Central memory CD4-positive, alpha-beta T cell (primary cell): ENCODE results near the gene ACCS.

Experiments
- DNase-seq: peaks from one replicate; pipeline ENCODE4 v3.0.0; 2022
- total RNA-seq, 3 experiments: gene quantifications; one replicate each; lab custom pipeline; 2026; lab: John Stamatoyannopoulos, UW

The ACCS gene
- 0.60 to 57.9 (median 11.7) reads per million in 3 experiments for total RNA-seq

GRCh38 chr11:44065841-44066731 lies at the start of gene ACCS:
Gene ACCS, plus strand, starts transcription at chr11:44066270. Its CDS starts 1,358 bp downstream, at chr11:44067628.
- DNase-seq, result peak; percentile 89

GRCh38 chr11:44016546-44017442 lies 49.3 kb upstream of the ACCS start:
- DNase-seq, result no peak

DNA sequence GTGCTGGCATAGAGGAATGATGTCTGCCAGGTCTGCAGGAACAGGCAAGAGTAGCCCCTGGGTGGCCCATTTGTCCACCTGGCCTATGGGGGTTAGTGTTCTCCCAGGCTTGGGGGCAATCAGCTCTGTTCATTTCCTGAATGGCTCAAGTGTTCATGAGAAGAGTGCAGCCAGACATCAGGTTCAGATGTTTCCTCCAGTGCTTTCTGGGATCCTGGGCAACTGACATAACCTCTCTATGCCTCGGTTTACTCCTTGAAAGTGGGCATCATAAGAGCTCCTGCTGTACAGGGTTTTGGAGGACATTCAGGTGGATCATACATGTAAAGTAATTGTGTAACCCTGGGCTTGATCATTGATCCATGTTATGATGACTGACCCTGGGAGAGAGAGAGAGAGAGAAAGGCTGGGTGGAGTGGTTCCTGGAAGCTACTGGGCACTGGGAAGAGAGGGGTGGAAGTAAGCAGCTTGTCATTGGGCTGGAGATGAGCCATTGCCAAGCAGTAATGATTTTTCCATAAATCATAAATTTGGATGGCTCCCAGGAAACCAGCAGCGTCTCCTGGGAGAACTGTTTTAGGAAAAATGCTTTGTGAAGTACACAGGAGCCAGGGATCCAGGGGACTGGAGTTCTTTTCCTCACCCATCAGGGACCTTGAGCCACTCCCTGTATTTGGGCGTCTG lies 48.5 kb upstream of the ACCS start:
- no peak for DNase-seq

DNA sequence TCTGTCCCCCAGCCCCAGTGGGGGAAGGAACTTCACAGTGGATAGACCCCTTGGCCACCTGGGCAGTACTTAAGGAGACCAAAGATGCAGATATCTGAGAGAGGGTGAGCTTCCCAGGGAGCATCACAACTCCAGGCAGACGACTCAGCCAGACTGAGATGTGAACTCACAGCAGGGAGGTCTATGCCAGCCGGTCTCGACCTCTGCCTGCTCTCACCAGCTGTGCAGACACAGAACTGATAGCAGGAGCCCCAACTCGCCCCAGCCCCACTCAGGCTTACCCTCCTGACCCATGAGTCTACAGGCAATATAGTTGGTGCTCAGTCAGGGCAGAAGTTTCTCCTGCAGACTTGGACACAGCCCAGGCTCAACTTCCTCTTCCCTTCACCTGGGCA lies 47.9 kb upstream of the ACCS start:
- DNase-seq, result no peak

DNA sequence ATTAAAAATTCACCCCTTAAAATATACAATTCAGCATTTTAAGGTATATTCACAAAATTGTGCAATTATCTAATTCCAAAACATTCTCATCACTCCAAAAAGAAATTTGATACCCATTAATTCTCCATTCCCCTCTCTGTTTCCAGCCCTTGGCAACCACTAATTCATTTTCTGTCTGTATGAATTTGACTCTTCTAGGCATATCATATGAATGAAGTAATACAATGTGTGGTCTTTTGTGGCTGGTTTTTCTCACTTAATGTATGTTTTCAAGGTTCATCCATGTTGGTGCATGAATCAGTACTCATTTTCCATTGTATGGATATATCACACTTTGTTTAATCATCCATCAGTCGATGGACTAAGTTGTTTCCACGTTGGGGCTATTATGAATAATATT lies 47.2 kb upstream of the ACCS start:
- DNase-seq, result no peak

- DNase-seq, result no peak
Observed at GRCh38 chr11:44024977-44025376, 41.1 kb upstream of the ACCS start.

DNA sequence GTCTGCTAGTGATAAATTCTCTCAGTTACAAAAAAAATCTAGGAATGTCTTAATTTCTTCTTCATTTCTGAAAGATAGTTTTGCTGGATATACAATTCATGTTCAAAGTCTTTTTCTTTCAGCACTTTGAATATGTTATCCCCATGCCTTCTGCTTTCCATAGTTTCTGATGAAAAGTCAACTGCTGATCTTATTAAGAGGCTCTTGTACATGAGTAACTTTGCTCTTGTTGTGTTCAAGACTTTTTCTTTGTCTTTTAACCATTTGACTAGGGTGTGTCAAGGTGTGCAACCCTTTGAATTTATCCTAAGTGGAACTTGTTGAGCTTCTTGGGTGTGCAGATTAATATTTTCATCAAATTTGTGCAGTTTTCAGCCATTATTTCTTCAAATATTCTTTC lies 40.3 kb upstream of the ACCS start:
- no peak for DNase-seq

- DNase-seq, result no peak
Observed at GRCh38 chr11:44028401-44028800, 37.7 kb upstream of the ACCS start.

GRCh38 chr11:44028816-44029506 lies 37.1 kb upstream of the ACCS start:
- DNase-seq, result no peak

DNA sequence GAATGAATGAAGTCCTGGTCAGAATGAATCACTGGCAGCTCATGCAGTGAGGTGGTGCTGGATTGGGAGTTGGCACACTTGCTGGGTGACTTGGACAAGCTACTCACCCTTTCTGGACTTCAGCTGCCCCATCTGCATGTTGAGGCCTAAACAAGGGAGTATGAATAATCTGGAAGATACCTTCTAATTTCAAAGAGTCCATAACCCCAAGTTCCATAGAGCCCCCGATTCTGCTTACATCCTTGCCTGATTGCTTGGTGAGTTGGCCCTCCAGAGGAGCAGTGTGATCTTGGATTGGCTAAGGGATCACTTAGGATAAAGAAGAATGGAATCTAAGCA lies 36.6 kb upstream of the ACCS start:
- no peak for DNase-seq

GRCh38 chr11:44029977-44030911 lies 35.8 kb upstream of the ACCS start:
- no peak for DNase-seq

DNA sequence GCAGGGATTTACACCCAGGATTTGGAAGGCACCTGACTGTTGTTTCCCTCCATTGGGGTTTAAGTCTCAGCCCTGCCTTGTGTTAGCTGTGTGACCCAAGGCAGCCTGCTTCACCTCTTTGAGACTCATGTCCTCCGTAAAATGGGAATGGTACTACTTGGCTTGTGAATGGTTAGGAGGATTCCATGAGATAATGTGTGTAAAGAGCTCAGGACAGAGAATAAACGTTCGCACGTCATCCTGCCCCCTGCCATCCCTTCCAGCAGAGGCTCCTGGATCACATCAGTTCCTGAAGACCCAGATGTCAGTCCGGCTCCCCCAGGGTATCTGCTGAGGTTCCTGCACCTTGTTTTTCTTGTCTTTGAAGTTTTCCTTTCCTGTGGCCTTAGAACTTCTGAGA lies 35.1 kb upstream of the ACCS start:
- no peak for DNase-seq

- DNase-seq, result no peak
Observed at GRCh38 chr11:44031549-44031948, 34.5 kb upstream of the ACCS start.

GRCh38 chr11:44032299-44033085 lies 33.6 kb upstream of the ACCS start:
- no peak for DNase-seq

- no peak for DNase-seq
Observed at GRCh38 chr11:44033411-44033850, 32.6 kb upstream of the ACCS start.

- DNase-seq, result no peak
Observed at GRCh38 chr11:44033856-44034255, 32.2 kb upstream of the ACCS start.

DNA sequence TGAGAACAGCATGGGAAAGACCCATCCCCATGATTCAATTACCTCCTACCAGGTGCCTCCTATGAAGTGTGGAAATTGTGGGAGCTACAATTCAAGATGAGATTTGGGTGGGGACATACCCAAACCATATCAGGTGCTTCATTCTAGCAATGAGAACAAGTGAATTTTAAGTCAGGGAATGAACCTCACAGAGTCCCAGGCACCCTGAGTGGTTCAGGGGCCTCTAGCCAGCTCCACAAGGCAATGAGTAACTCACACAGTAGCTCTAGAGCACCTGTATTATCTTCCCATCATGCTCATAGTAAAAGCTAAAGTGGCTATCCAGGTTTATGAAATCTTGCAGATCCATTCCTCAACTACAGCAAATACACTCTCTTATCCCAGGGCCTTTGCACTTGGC lies 31.4 kb upstream of the ACCS start:
- DNase-seq, result no peak

DNA sequence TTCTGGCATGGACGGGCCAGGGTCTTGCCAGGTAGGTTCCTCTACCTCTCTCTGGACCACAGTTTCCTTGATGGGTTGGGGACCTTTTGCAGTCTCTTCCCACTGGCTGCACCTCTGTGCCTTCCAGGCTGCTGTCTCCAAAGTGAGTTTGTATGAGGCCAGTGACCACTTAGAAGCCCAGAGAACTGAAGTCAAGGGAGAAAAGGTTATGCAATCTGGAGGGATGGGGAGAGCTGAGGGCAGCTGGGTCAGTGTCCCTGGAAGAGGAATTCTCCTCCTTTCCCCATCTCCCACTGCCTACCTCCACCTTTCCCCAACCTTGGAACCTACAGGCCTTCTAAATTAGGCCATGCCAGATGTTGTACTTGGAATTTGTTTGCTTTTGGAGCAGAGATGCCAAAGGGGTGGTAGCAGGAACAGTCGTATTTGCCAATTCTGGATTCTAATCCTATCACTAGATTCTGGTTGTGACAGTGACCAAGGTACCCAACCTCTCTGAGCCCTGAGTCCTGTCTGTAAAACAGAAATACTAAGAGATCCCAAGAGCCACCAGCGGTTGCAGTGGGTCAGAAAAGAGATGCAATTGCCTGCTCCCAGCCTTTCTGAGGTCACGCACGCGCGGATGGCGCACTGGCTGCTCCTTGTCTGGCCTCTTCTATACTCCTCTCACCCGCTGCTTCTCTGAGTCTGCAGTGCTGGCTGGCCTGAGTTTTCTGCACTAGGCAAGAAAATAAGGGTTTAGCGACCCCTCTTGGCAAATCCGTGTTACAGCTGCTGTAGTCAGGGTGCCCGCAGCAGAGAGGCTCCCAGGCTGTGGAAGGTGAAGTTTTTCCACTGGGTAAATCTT lies 29.0 kb upstream of the ACCS start:
- no peak for DNase-seq

DNA sequence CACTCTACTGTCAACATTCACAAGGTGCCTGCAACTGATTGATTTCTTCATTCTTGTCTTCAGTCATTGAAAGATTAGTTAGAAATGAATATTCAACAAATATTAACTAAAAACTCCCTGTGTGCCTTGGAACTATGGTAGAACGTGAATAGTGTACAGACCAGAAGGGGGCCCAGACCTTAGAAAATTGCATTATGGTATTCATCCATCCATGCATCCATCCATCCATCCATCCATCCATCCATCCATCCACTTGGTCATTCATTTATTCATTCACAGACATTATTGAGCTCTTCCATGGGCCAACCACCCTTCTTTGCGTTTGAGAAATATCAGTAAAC lies 28.4 kb upstream of the ACCS start:
- no peak for DNase-seq

DNA sequence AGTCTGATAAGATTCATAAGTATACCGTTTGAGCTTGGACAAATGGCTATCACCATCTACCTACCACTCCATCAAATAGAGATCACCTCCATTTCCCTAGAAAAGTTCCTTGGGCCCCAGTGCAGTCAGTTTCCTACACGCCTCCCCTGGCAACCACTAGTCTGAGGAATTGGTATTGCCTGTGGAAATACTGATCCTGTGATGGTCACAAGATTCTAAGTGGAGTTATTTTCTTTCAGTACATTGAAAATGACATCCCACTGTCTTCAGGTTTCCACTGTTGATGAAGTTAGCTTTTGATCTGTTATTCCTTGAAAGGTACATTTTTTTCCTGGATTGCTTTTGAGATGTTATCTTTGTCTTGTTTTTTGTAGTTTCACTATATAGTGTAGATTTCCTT lies 22.9 kb upstream of the ACCS start:
- DNase-seq, result no peak
